Prostate gland (tissue), 2 donors: Measurements from ENCODE around the gene CNTNAP2. TPM values are rescaled to one million over a fixed set of nuclear protein-coding genes. Genes with fewer than 3 reads are reported as not detected.

Experiments used
- DNase-seq: peaks from one replicate; pipeline ENCODE4 v3.0.0-alpha.2; 2019; ENCODE audit warnings: low spot score
- H3K27ac ChIP-seq, 2 donors: fragments of 200-600 bp; sonication (generic); 2 replicates each; pipeline ENCODE4 v1.5.1; 2017 to 2019
- H3K27me3 ChIP-seq: fragments of 200-600 bp; sonication (generic); replicated peaks from 2 replicates; pipeline ENCODE4 v1.5.1; 2019; ENCODE audit not compliant: insufficient read depth
- H3K36me3 ChIP-seq, 2 donors: fragments of 200-600 bp; sonication (generic); 1 replicate in 1 of 2; 2 replicates in 1 of 2; pipeline versions ENCODE4 v1.5.1 to v1.8.1; 2017 to 2019
- H3K4me1 ChIP-seq: fragments of 200-600 bp; sonication (generic); replicated peaks from 2 replicates; pipeline ENCODE4 v1.5.1; 2019
- H3K4me3 ChIP-seq, 2 donors: fragments of 200-600 bp; sonication (generic); 2 replicates each; pipeline ENCODE4 v1.5.1; 2017 to 2019
- H3K9me3 ChIP-seq: fragments of 200-600 bp; sonication (generic); 2 replicates; pipeline ENCODE4 v1.5.1; 2017
- CTCF ChIP-seq, 4 experiments: fragments of 200-600 bp in 2 of 4; fragments of 450-650 bp in 2 of 4; sonication (generic) in 2 of 4; IDR thresholded peaks; 1 replicate in 3 of 4; 2 replicates in 1 of 4; pipeline ENCODE4 v1.5.1; 2016 to 2019; ENCODE audit warnings: antibody characterized with exemption in 4 of 4, mild to moderate bottlenecking in 2 of 4, moderate library complexity in 2 of 4
- POLR2A ChIP-seq: fragments of 450-650 bp; IDR thresholded peaks from one replicate; pipeline ENCODE4 v1.6.1; 2016; ENCODE audit warnings: antibody characterized with exemption, mild to moderate bottlenecking
- POLR2AphosphoS5 ChIP-seq: sonication (generic); formaldehyde crosslinking; IDR thresholded peaks from one replicate; pipeline ENCODE4 v1.6.1; 2017; ENCODE audit warnings: antibody characterized with exemption
- WGBS: methylation state at CpG from one replicate; pipeline ENCODE4 v1.1.5; 2018; 5-methylcytosine and 5-hydroxymethylcytosine counted together
- intact Hi-C: fragments of 100-400 bp; cut with DNase I; formaldehyde crosslinking; loops from one replicate; pipeline ENCODE4 v1.14.2; 2022
- total RNA-seq, 2 donors: library from RNA; depleted of rRNA; stranded (reverse); fragments of >200 nt; gene quantifications; one replicate each; pipeline ENCODE4 v1.1.0, GENCODE V29; 2016

Gene CNTNAP2
- total RNA-seq, 2 donors from 2014 or later, result 10.6 to 43.7 TPM

- Histone ChIP-seq H3K9me3 (no peaks in the 10 kb centered on the region), H3K4me3 (no peak overlapping the region), H3K27me3 (no peaks in the 10 kb centered on the region), H3K27ac (no peak overlapping the region), H3K4me1 (no peaks in the 10 kb centered on the region), H3K36me3 (no peaks in the 10 kb centered on the region)
- intact Hi-C loops, result no loop called here
- no peak for TF ChIP-seq CTCF (IDR thresholded peaks at IDR 0.05)
- DNase-seq, result no peak
Measured at GRCh38 chr7:147411096-147411495, 1294.5 kb downstream of the CNTNAP2 start.

- Histone ChIP-seq H3K4me1 (no peaks in the 10 kb centered on the region), H3K9me3 (no peaks in the 10 kb centered on the region), H3K36me3 (no peaks in the 10 kb centered on the region), H3K27me3 (no peaks in the 10 kb centered on the region), H3K27ac (no peak overlapping the region), H3K4me3 (no peak overlapping the region)
- no peak for TF ChIP-seq POLR2A
- TF ChIP-seq POLR2AphosphoS5, result no peak
- no peak for TF ChIP-seq CTCF (IDR thresholded peaks at IDR 0.05)
- no peak for DNase-seq
- intact Hi-C loops, result no loop called here
- WGBS, result 86% methylated on average over 2 of the region's 2 CpGs
Measured at GRCh38 chr7:147412109-147412508, 1295.5 kb downstream of the CNTNAP2 start.

- WGBS, result 29% methylated on average over 8 of the region's 8 CpGs
- no peak for DNase-seq
- TF ChIP-seq POLR2AphosphoS5, result no peak
- TF ChIP-seq POLR2A, result no peak
- TF ChIP-seq CTCF (IDR thresholded peaks at IDR 0.05), result no peak
- intact Hi-C loops, result no loop called here
- H3K4me1 ChIP-seq, result no peaks in the 10 kb centered on the region
- no peak overlapping the region for H3K4me3 ChIP-seq
- H3K36me3 ChIP-seq, result no peaks in the 10 kb centered on the region
- H3K27ac ChIP-seq, result no peak overlapping the region
- H3K27me3 ChIP-seq, result no peaks in the 10 kb centered on the region
- H3K9me3 ChIP-seq, result no peaks in the 10 kb centered on the region
Measured at GRCh38 chr7:147412782-147413556, 1296.4 kb downstream of the CNTNAP2 start.

GRCh38 chr7:147413557-147413870, 1296.9 kb downstream of the CNTNAP2 start:
- Histone ChIP-seq H3K27ac (no peak overlapping the region), H3K4me3 (no peak overlapping the region), H3K9me3 (no peaks in the 10 kb centered on the region), H3K27me3 (no peaks in the 10 kb centered on the region), H3K36me3 (no peaks in the 10 kb centered on the region), H3K4me1 (no peaks in the 10 kb centered on the region)
- no peak for TF ChIP-seq POLR2A
- DNase-seq, result no peak
- intact Hi-C loops, result no loop called here

GRCh38 chr7:147415991-147416390, 1299.4 kb downstream of the CNTNAP2 start:
- Histone ChIP-seq H3K4me3 (no peak overlapping the region), H3K27me3 (no peaks in the 10 kb centered on the region), H3K36me3 (no peaks in the 10 kb centered on the region), H3K27ac (no peak overlapping the region), H3K9me3 (no peaks in the 10 kb centered on the region), H3K4me1 (no peaks in the 10 kb centered on the region)
- TF ChIP-seq CTCF (IDR thresholded peaks at IDR 0.05) (no peak), POLR2A (no peak), POLR2AphosphoS5 (no peak)
- intact Hi-C loops, result no loop called here
- whole genome bisulfite sequencing, result 100% methylated on average over 1 of the region's 1 CpG
- DNase-seq, result no peak
